B cell (primary cell): ENCODE results near the gene RBM46. TPM values are rescaled to one million over a fixed set of nuclear protein-coding genes. Genes with fewer than 3 reads are reported as not detected.

Experiments used
- ATAC-seq: fragments of 200-7000 bp; cut with Tn5 transposase; one replicate; pipeline ENCODE4 v1.10.0; 2021; ENCODE audit warnings: low read depth, mild to moderate bottlenecking, moderate number of reproducible peaks, moderate library complexity
- CTCF ChIA-PET: fragments of 350-600 bp; sonication (Branson Sonifier 250); formaldehyde crosslinking; loops from one replicate; lab custom pipeline; 2021; ENCODE audit warnings: antibody characterized with exemption, inconsistent platforms; lab: Charles Lee
- POLR2A ChIA-PET: fragments of 350-600 bp; sonication (Branson Sonifier 250); formaldehyde crosslinking; loops from one replicate; lab custom pipeline; 2021; ENCODE audit warnings: antibody characterized with exemption; lab: Charles Lee
- DNase-seq: peaks from one replicate; pipeline ENCODE4 v3.0.0; 2013
- H2AFZ ChIP-seq: 2 replicates; pipeline ENCODE4 v1.6.1; 2012; ENCODE audit warnings: mild to moderate bottlenecking, low read depth, low read length; ENCODE audit not compliant: insufficient read depth, poor library complexity, severe bottlenecking
- H3K27ac ChIP-seq, 2 donors: 1 replicate in 1 of 2; 2 replicates in 1 of 2; pipeline ENCODE4 v1.5.1; 2012 to 2013; ENCODE audit warnings: low read length in 2 of 2, mild to moderate bottlenecking in 2 of 2, moderate library complexity in 1 of 2
- H3K27me3 ChIP-seq, 4 experiments: fragments of 200-600 bp in 1 of 4; sonication (generic) in 1 of 4; replicated peaks in 1 of 4; 1 replicate in 2 of 4; 2 replicates in 2 of 4; pipeline versions ENCODE4 v1.6.1 to v1.7.0; 2013 to 2016; ENCODE audit warnings: low read length in 3 of 4, mild to moderate bottlenecking in 2 of 4, mixed read lengths in 1 of 4, moderate library complexity in 1 of 4; ENCODE audit not compliant: insufficient read depth in 4 of 4, control insufficient read depth in 3 of 4; ENCODE audit errors: control extremely low read depth in 1 of 4
- H3K36me3 ChIP-seq, 2 experiments: replicated peaks in 1 of 2; 1 replicate in 1 of 2; 2 replicates in 1 of 2; pipeline versions ENCODE4 v1.6.1 to v1.7.1; 2013; ENCODE audit warnings: low read length in 1 of 2; ENCODE audit not compliant: insufficient read depth in 2 of 2, control insufficient read depth in 1 of 2; ENCODE audit errors: control extremely low read depth in 1 of 2, extremely low read depth in 1 of 2
- H3K4me1 ChIP-seq, 2 donors: fragments of 200-600 bp in 1 of 2; sonication (generic) in 1 of 2; 1 replicate in 1 of 2; 2 replicates in 1 of 2; pipeline versions ENCODE4 v1.5.1 to v1.6.1; 2013 to 2017; ENCODE audit warnings: low read length in 2 of 2; ENCODE audit not compliant: control insufficient read depth in 2 of 2, insufficient read depth in 2 of 2
- H3K4me2 ChIP-seq: replicated peaks from 2 replicates; pipeline ENCODE3; 2012; ENCODE audit warnings: mild to moderate bottlenecking, low read depth, low read length; ENCODE audit not compliant: poor library complexity, severe bottlenecking
- H3K4me3 ChIP-seq, 5 experiments: fragments of 200-600 bp in 1 of 5; sonication (generic) in 1 of 5; 1 replicate in 3 of 5; 2 replicates in 2 of 5; pipeline versions ENCODE4 v1.5.1 to v1.7.0; 2011 to 2016; ENCODE audit warnings: low read length in 4 of 5, mild to moderate bottlenecking in 4 of 5, low read depth in 2 of 5, control low read depth in 1 of 5, moderate library complexity in 1 of 5; ENCODE audit not compliant: insufficient read depth in 1 of 5; ENCODE audit errors: control extremely low read depth in 1 of 5, extremely low read depth in 1 of 5
- H3K79me2 ChIP-seq: fragments of 200-600 bp; sonication (generic); one replicate; pipeline ENCODE4 v1.6.0; 2016; ENCODE audit warnings: low read length; ENCODE audit not compliant: control insufficient read depth, insufficient read depth
- H3K9ac ChIP-seq: fragments of 200-600 bp; sonication (generic); 2 replicates; pipeline ENCODE4 v1.6.1; 2017; ENCODE audit warnings: mild to moderate bottlenecking, low read length, moderate library complexity
- H3K9me3 ChIP-seq, 3 donors: one replicate each; pipeline versions ENCODE4 v1.6.1 to v1.7.1; 2013; ENCODE audit warnings: low read length in 2 of 3; ENCODE audit not compliant: control insufficient read depth in 2 of 3, insufficient read depth in 1 of 3; ENCODE audit errors: control extremely low read depth in 1 of 3
- H4K20me1 ChIP-seq: 2 replicates; pipeline ENCODE4 v1.6.0; 2012; ENCODE audit warnings: mild to moderate bottlenecking, low read length; ENCODE audit not compliant: insufficient read depth, control insufficient read depth, poor library complexity, severe bottlenecking
- H3K27ac Mint-ChIP-seq: one replicate; pipeline ENCODE4 v1.8.0; 2021; ENCODE audit warnings: mixed read lengths
- H3K27me3 Mint-ChIP-seq: one replicate; pipeline ENCODE4 v1.8.0; 2021; ENCODE audit warnings: mixed read lengths
- H3K4me1 Mint-ChIP-seq: one replicate; pipeline ENCODE4 v1.8.0; 2021; ENCODE audit warnings: mixed read lengths
- H3K4me3 Mint-ChIP-seq: one replicate; pipeline ENCODE4 v1.8.0; 2021; ENCODE audit warnings: mixed read lengths
- H3K9me3 Mint-ChIP-seq: one replicate; pipeline ENCODE4 v1.8.0; 2022; ENCODE audit warnings: mixed read lengths; ENCODE audit not compliant: insufficient read depth
- CTCF ChIP-seq: fragments of 200-600 bp; IDR thresholded peaks from one replicate; pipeline ENCODE4 v1.8.0; 2022; ENCODE audit warnings: antibody characterized with exemption, mild to moderate bottlenecking
- EZH2 ChIP-seq: IDR thresholded peaks from 2 replicates; pipeline ENCODE4 v1.6.1; 2012; ENCODE audit warnings: borderline replicate concordance, low read depth, mild to moderate bottlenecking, moderate library complexity, low read length; ENCODE audit not compliant: insufficient read depth, poor library complexity, severe bottlenecking
- WGBS: methylation state at CpG from one replicate; pipeline ENCODE4 v1.1.5; 2013; ENCODE audit warnings: missing lambda C conversion rate; ENCODE audit not compliant: insufficient coverage; 5-methylcytosine and 5-hydroxymethylcytosine counted together
- intact Hi-C: fragments of 100-400 bp; cut with micrococcal nuclease; formaldehyde crosslinking; loops from one replicate; pipeline ENCODE4 v1.10.0; 2022
- polyA plus RNA-seq: library from polyadenylated mRNA; depleted of rRNA; stranded (reverse); fragments of >200 nt; gene quantifications from 2 replicates; pipeline ENCODE4 v1.2.3, GENCODE V29; 2012
- total RNA-seq, 2 donors: library from RNA; stranded (reverse); fragments of 120-200 nt in 1 of 2; gene quantifications; 1 replicate in 1 of 2; 2 replicates in 1 of 2; pipeline versions ENCODE4 v1.2.3 to v1.2.4, GENCODE V29; 2013 to 2022

The RBM46 gene
- total and polyA plus RNA-seq, 2 donors (not counting 1 experiment from before 2014, with no cell fraction given): not detected

- no peaks in the 10 kb centered on the region for H3K9me3 Mint-ChIP-seq
- no peaks in the 10 kb centered on the region for H3K4me1 ChIP-seq
Observed at GRCh38 chr4:154736770-154737169, 44.3 kb upstream of the RBM46 start.

DNA sequence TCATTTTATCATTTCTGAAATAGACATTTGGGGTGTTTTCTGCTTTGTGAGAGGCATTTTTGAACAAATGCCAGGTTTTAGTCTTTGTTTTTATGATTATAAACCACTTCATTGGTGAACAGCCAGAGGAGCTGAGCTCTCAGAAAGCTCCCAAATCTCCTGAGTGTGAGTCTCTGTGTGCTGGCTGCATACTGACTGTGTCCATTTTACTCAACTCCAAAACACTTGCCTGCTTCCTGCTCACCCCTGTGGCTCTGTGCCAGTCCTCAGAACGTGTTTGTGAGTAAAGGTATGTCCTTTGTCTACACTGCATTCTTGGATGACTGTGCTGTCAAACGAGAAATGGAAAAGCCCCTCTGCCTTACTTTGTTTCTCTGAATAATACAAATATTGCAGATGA lies 42.6 kb upstream of the RBM46 start:
- Histone ChIP-seq H3K27me3 (peaks cover 0 to 36% (median 17%) of the 10 kb centered on the region in 4 experiments), H3K4me3 (no peak overlapping the region), H3K36me3 (no peaks in the 10 kb centered on the region), H3K9ac (no peak overlapping the region), H3K9me3 (peaks cover 0 to 10% (median 0%) of the 10 kb centered on the region in 3 donors), H3K27ac (no peak overlapping the region), H4K20me1 (no peaks in the 10 kb centered on the region), H3K79me2 (no peaks in the 10 kb centered on the region), H3K4me1 (peaks cover 8 to 13% of the 10 kb centered on the region in 2 donors), H2AFZ (no peak overlapping the region), H3K4me2 (no peak overlapping the region)
- no peak overlapping the region for H3K4me3 Mint-ChIP-seq
- TF ChIP-seq CTCF (no peak), EZH2 (no peak)
- no peak for ATAC-seq
- CTCF ChIA-PET: no interaction called here
- peaks cover 44% of the 10 kb centered on the region for H3K27me3 Mint-ChIP-seq
- no CpG with 5 or more reads among the region's 2 CpGs for WGBS
- DNase-seq: no peak
- peaks cover 10% of the 10 kb centered on the region for H3K4me1 Mint-ChIP-seq
- H3K9me3 Mint-ChIP-seq: no peaks in the 10 kb centered on the region
- H3K27ac Mint-ChIP-seq: no peak overlapping the region
- intact Hi-C loops: no loop called here
- POLR2A ChIA-PET: no interaction called here

More at GRCh38 chr4:154736770-154737169, 44.3 kb upstream of the RBM46 start:
- Histone ChIP-seq H2AFZ (no peak overlapping the region), H3K79me2 (no peaks in the 10 kb centered on the region), H3K9ac (no peak overlapping the region), H3K27ac (no peak overlapping the region), H3K36me3 (no peaks in the 10 kb centered on the region), H3K9me3 (no peaks in the 10 kb centered on the region), H3K4me2 (no peak overlapping the region), H3K4me3 (no peak overlapping the region), H4K20me1 (no peaks in the 10 kb centered on the region), H3K27me3 (peaks cover 0 to 22% (median 11%) of the 10 kb centered on the region in 4 experiments)
- Mint-ChIP-seq H3K4me3 (no peak overlapping the region), H3K4me1 (peaks cover under 1% of the 10 kb centered on the region), H3K27me3 (peaks cover 42% of the 10 kb centered on the region), H3K27ac (no peak overlapping the region)
- DNase-seq: no peak
- intact Hi-C loops: no loop called here
- ATAC-seq: no peak
- POLR2A ChIA-PET: no interaction called here
- TF ChIP-seq EZH2 (no peak), CTCF (no peak)
- CTCF ChIA-PET: no interaction called here
- no CpG with 5 or more reads among the region's 1 CpG for WGBS
